Neural cell (in vitro differentiated cells): ENCODE data around the gene CAPN12. TPM values are rescaled to one million over a fixed set of nuclear protein-coding genes. Genes with fewer than 3 reads are reported as not detected.

Experiments used
- H2AFZ ChIP-seq: fragments of 200-600, 300-800 bp; sonication (generic), shearing (Covaris generic); 2 replicates; pipeline ENCODE4 v1.6.0; 2014; ENCODE audit warnings: low read depth, mild to moderate bottlenecking, antibody characterized with exemption, low read length, moderate library complexity
- H3F3A ChIP-seq: fragments of 200-600 bp; shearing (Covaris generic); 2 replicates; pipeline ENCODE4 v1.6.1; 2016; ENCODE audit warnings: mild to moderate bottlenecking, moderate library complexity, mixed read lengths, antibody characterized with exemption, low read length; ENCODE audit not compliant: insufficient read depth, poor library complexity, severe bottlenecking
- H3K27ac ChIP-seq: fragments of 200-600, 300-800 bp; sonication (generic), shearing (Covaris generic); 2 replicates; pipeline ENCODE4 v1.5.1; 2014; ENCODE audit warnings: mild to moderate bottlenecking, low read length, moderate library complexity
- H3K27me3 ChIP-seq: fragments of 300-800, 200-600 bp; sonication (generic), shearing (Covaris generic); 2 replicates; pipeline ENCODE4 v1.6.0; 2014; ENCODE audit warnings: mild to moderate bottlenecking, low read depth, low read length, moderate library complexity; ENCODE audit not compliant: insufficient read depth
- H3K36me3 ChIP-seq: fragments of 300-800, 200-600 bp; sonication (generic), shearing (Covaris generic); 2 replicates; pipeline ENCODE4 v1.5.1; 2014; ENCODE audit warnings: mild to moderate bottlenecking, antibody characterized with exemption, low read length, moderate library complexity; ENCODE audit not compliant: insufficient read depth
- H3K4me2 ChIP-seq: fragments of 300-800, 200-600 bp; sonication (generic), shearing (Covaris generic); 2 replicates; pipeline ENCODE4 v1.6.0; 2014; ENCODE audit warnings: mild to moderate bottlenecking, low read length
- H3K4me3 ChIP-seq: fragments of 300-800, 200-600 bp; sonication (generic), shearing (Covaris generic); 2 replicates; pipeline ENCODE4 v1.5.1; 2014; ENCODE audit warnings: mild to moderate bottlenecking, low read length, moderate library complexity
- H3K79me2 ChIP-seq: fragments of 200-600 bp; shearing (Covaris generic); replicated peaks from 2 replicates; pipeline ENCODE4 v1.6.0; 2014; ENCODE audit warnings: mild to moderate bottlenecking, low read length, moderate library complexity; ENCODE audit not compliant: insufficient read depth
- H3K9ac ChIP-seq: fragments of 300-800, 200-600 bp; sonication (generic), shearing (Covaris generic); 2 replicates; pipeline ENCODE4 v1.6.1; 2016; ENCODE audit warnings: mild to moderate bottlenecking, low read length, mixed read lengths
- H3K9me2 ChIP-seq: fragments of 200-600 bp; shearing (Covaris generic); 2 replicates; pipeline ENCODE4 v1.6.1; 2016; ENCODE audit warnings: mild to moderate bottlenecking, low read length, mixed read lengths; ENCODE audit not compliant: insufficient read depth
- H3K9me3 ChIP-seq: fragments of 200-600, 300-800 bp; sonication (generic), shearing (Covaris generic); 2 replicates; pipeline ENCODE4 v1.6.1; 2016; ENCODE audit warnings: mild to moderate bottlenecking, mixed run types, low read length, moderate library complexity, mixed read lengths
- H4K20me1 ChIP-seq: fragments of 200-600 bp; shearing (Covaris generic); 2 replicates; pipeline ENCODE4 v1.6.1; 2016; ENCODE audit warnings: mild to moderate bottlenecking, mixed run types; ENCODE audit not compliant: insufficient read depth
- EP300 ChIP-seq: fragments of 450-650 bp; conservative IDR thresholded peaks from 2 replicates; pipeline ENCODE4 v1.6.1; 2014; ENCODE audit warnings: antibody characterized with exemption, mild to moderate bottlenecking, moderate library complexity; ENCODE audit not compliant: poor library complexity, severe bottlenecking
- EZH2 ChIP-seq: fragments of 200-600, 300-800 bp; shearing (Covaris generic), sonication (generic); IDR thresholded peaks from 2 replicates; pipeline ENCODE4 v1.6.1; 2014; ENCODE audit warnings: antibody characterized with exemption, low read length, borderline replicate concordance, mild to moderate bottlenecking; ENCODE audit not compliant: insufficient read depth, poor library complexity, severe bottlenecking
- MXI1 ChIP-seq: fragments of 450-650 bp; conservative IDR thresholded peaks from 2 replicates; pipeline ENCODE4 v1.6.1; 2014; ENCODE audit warnings: antibody characterized with exemption, mild to moderate bottlenecking; ENCODE audit not compliant: poor library complexity, severe bottlenecking
- POLR2AphosphoS5 ChIP-seq: IDR thresholded peaks from 2 replicates; pipeline ENCODE4 v1.6.1; 2012
- RAD21 ChIP-seq: fragments of 450-650 bp; conservative IDR thresholded peaks from 2 replicates; pipeline ENCODE4 v1.6.1; 2014; ENCODE audit warnings: antibody characterized with exemption, mild to moderate bottlenecking, moderate library complexity
- SMC3 ChIP-seq: fragments of 450-650 bp; conservative IDR thresholded peaks from 2 replicates; pipeline ENCODE4 v1.6.1; 2014; ENCODE audit warnings: antibody characterized with exemption, mild to moderate bottlenecking, moderate library complexity; ENCODE audit not compliant: poor library complexity
- TAF1 ChIP-seq: IDR thresholded peaks from 2 replicates; pipeline ENCODE4 v1.6.1; 2012; ENCODE audit warnings: low read depth
- polyA plus RNA-seq: library from polyadenylated mRNA; depleted of rRNA; stranded (reverse); fragments of >200 nt; gene quantifications from 2 replicates; pipeline ENCODE4 v1.2.3, GENCODE V29; 2014
- TF ChIP-seq, protein P1 (sequence below): IDR thresholded peaks from 2 replicates; pipeline ENCODE4 v1.6.1; 2012; ENCODE audit warnings: borderline replicate concordance
- TF ChIP-seq, protein P2 (sequence below): fragments of 450-650 bp; IDR thresholded peaks from 2 replicates; pipeline ENCODE4 v1.5.1; 2014; ENCODE audit warnings: antibody characterized with exemption, mild to moderate bottlenecking, moderate library complexity; ENCODE audit not compliant: poor library complexity, severe bottlenecking

The CAPN12 gene
- polyA plus RNA-seq, 1 donor from 2014 or later, result not detected

GRCh38 chr19:38734176-38734425 is 10.2 kb downstream of the CAPN12 start:
- Histone ChIP-seq H3K9ac (no peak overlapping the region), H3K4me2 (no peak overlapping the region), H3K27ac (no peak overlapping the region), H4K20me1 (no peaks in the 10 kb centered on the region), H3F3A (no peaks in the 10 kb centered on the region), H3K79me2 (no peaks in the 10 kb centered on the region), H3K9me3 (no peaks in the 10 kb centered on the region), H3K4me3 (no peak overlapping the region), H3K27me3 (peaks cover 12% of the 10 kb centered on the region), H3K9me2 (no peaks in the 10 kb centered on the region), H2AFZ (no peak overlapping the region), H3K36me3 (no peaks in the 10 kb centered on the region)
- TF ChIP-seq EZH2 (no peak), RAD21 (no peak), TAF1 (no peak), POLR2AphosphoS5 (no peak), EP300 (no peak), MXI1 (no peak), SMC3 (no peak)
- TF ChIP-seq, protein P1, sequence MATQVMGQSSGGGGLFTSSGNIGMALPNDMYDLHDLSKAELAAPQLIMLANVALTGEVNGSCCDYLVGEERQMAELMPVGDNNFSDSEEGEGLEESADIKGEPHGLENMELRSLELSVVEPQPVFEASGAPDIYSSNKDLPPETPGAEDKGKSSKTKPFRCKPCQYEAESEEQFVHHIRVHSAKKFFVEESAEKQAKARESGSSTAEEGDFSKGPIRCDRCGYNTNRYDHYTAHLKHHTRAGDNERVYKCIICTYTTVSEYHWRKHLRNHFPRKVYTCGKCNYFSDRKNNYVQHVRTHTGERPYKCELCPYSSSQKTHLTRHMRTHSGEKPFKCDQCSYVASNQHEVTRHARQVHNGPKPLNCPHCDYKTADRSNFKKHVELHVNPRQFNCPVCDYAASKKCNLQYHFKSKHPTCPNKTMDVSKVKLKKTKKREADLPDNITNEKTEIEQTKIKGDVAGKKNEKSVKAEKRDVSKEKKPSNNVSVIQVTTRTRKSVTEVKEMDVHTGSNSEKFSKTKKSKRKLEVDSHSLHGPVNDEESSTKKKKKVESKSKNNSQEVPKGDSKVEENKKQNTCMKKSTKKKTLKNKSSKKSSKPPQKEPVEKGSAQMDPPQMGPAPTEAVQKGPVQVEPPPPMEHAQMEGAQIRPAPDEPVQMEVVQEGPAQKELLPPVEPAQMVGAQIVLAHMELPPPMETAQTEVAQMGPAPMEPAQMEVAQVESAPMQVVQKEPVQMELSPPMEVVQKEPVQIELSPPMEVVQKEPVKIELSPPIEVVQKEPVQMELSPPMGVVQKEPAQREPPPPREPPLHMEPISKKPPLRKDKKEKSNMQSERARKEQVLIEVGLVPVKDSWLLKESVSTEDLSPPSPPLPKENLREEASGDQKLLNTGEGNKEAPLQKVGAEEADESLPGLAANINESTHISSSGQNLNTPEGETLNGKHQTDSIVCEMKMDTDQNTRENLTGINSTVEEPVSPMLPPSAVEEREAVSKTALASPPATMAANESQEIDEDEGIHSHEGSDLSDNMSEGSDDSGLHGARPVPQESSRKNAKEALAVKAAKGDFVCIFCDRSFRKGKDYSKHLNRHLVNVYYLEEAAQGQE, result no peak
- TF ChIP-seq, protein P2, sequence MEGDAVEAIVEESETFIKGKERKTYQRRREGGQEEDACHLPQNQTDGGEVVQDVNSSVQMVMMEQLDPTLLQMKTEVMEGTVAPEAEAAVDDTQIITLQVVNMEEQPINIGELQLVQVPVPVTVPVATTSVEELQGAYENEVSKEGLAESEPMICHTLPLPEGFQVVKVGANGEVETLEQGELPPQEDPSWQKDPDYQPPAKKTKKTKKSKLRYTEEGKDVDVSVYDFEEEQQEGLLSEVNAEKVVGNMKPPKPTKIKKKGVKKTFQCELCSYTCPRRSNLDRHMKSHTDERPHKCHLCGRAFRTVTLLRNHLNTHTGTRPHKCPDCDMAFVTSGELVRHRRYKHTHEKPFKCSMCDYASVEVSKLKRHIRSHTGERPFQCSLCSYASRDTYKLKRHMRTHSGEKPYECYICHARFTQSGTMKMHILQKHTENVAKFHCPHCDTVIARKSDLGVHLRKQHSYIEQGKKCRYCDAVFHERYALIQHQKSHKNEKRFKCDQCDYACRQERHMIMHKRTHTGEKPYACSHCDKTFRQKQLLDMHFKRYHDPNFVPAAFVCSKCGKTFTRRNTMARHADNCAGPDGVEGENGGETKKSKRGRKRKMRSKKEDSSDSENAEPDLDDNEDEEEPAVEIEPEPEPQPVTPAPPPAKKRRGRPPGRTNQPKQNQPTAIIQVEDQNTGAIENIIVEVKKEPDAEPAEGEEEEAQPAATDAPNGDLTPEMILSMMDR, result no peak

DNA sequence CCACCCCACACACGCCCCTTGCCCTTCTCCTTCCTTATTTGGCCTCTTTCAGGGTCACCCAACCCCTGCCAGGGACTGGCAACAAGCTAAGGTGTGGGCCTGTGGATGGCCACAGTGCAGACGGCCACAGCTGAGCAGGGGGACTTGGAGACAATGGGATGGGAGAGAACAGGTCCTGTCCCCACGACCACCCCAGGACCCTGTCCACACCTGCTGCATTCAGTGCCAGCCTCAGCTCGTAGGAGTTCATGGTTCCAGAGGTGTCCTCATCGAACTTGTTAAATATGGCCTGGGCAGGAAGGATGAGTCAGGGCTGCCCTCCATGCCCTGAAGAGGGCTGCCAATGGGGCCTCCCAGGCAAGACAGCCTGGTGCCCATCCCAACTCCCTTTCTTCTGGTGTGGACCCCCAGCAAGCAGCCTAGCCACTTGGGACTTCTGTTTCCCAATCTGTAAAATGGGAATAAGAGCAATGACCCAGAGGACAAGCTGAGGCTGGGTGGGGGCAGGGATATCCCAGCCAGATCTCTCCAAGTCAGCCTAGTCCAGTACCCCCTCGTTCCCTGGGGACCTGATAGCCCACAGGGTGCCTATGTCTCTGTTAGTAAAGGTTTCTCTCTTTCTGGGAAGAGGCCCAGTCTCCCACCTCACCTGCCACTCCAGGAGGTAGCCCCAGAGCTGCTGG is 10.6 kb downstream of the CAPN12 start:
- TF ChIP-seq, protein P1, result no peak
- TF ChIP-seq SMC3, result no peak
- TF ChIP-seq, protein P2, result no peak
- TF ChIP-seq POLR2AphosphoS5, result no peak
- no peak for TF ChIP-seq EZH2
- no peak for TF ChIP-seq TAF1
- TF ChIP-seq MXI1, result no peak
- TF ChIP-seq EP300, result no peak
- TF ChIP-seq RAD21, result no peak
- Histone ChIP-seq H3K4me2 (no peak overlapping the region), H3K9me3 (no peaks in the 10 kb centered on the region)

More for the DNA sequence above, 10.6 kb downstream of the CAPN12 start:
- Histone ChIP-seq H3K27ac (no peak overlapping the region), H2AFZ (no peak overlapping the region), H3K4me3 (no peak overlapping the region), H3F3A (no peaks in the 10 kb centered on the region), H3K27me3 (peaks cover 12% of the 10 kb centered on the region), H3K36me3 (no peaks in the 10 kb centered on the region), H3K9ac (no peak overlapping the region), H3K9me2 (no peaks in the 10 kb centered on the region), H3K79me2 (no peaks in the 10 kb centered on the region), H4K20me1 (no peaks in the 10 kb centered on the region)
